ACHN (cell line): ENCODE data around the gene TRIP10.
"Not testable (repeated sequence)": the region's sequence is repeated elsewhere in the genome, so short reads cannot be mapped to it uniquely, and the experiment has no call there.

Experiments
- DNase-seq: peaks from one replicate; pipeline ENCODE4 v3.0.0-alpha.2; 2015
- in situ Hi-C: cut with HindIII; loops from 2 replicates; pipeline ENCODE4 v1.10.0; 2017; ENCODE audit warnings: low sequenced_read_pairs, low pct_ligation_motif_present, low pct_unique_long_range_greater_than_20kb

TRIP10 gene, protein sequence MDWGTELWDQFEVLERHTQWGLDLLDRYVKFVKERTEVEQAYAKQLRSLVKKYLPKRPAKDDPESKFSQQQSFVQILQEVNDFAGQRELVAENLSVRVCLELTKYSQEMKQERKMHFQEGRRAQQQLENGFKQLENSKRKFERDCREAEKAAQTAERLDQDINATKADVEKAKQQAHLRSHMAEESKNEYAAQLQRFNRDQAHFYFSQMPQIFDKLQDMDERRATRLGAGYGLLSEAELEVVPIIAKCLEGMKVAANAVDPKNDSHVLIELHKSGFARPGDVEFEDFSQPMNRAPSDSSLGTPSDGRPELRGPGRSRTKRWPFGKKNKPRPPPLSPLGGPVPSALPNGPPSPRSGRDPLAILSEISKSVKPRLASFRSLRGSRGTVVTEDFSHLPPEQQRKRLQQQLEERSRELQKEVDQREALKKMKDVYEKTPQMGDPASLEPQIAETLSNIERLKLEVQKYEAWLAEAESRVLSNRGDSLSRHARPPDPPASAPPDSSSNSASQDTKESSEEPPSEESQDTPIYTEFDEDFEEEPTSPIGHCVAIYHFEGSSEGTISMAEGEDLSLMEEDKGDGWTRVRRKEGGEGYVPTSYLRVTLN

DNA sequence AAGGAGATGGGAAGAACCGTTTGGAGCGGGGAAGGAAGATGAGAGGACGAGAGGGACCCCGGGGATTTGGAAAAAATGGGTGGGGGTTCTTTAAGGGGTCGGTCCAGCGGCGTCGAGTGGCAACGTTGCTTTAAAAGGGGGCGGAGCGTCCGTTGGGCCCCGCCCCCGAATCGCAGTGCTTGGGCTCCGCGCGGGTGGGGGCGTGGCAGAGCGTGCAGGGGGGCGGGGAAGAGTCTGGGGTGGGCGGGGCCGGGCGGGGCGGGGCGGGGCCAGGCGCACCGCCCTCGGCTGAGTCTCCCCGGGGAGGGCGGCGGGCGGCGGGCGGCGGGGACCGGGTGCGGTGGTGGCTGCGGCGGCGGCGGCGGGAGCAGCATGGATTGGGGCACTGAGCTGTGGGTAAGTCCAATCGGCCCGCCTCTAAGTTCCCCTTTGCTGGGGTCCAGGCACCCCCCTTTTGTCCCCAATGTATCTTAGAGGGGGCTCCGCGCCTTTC lies at the start of gene TRIP10:
TSS of gene TRIP10 (plus strand) at position 291 of the 493 bp plus-strand sequence. CDS start at position 373, 82 bp downstream.
- DNase-seq = peak; percentile 75
- in situ Hi-C loops = no loop called here

- no peak for DNase-seq
- in situ Hi-C loops = no loop called here
Measured at GRCh38 chr19:6690160-6690885, 49.2 kb upstream of the TRIP10 start.

GRCh38 chr19:6691342-6691741 lies 48.1 kb upstream of the TRIP10 start:
- no peak for DNase-seq
- in situ Hi-C loops = no loop called here

GRCh38 chr19:6692027-6692426 lies 47.5 kb upstream of the TRIP10 start:
- in situ Hi-C loops = no loop called here
- DNase-seq = no peak

- in situ Hi-C loops = no loop called here
- no peak for DNase-seq
Measured at GRCh38 chr19:6693056-6693471, 46.4 kb upstream of the TRIP10 start.

- in situ Hi-C loops = no loop called here
- no peak for DNase-seq
Measured at GRCh38 chr19:6693681-6694080, 45.8 kb upstream of the TRIP10 start.

DNA sequence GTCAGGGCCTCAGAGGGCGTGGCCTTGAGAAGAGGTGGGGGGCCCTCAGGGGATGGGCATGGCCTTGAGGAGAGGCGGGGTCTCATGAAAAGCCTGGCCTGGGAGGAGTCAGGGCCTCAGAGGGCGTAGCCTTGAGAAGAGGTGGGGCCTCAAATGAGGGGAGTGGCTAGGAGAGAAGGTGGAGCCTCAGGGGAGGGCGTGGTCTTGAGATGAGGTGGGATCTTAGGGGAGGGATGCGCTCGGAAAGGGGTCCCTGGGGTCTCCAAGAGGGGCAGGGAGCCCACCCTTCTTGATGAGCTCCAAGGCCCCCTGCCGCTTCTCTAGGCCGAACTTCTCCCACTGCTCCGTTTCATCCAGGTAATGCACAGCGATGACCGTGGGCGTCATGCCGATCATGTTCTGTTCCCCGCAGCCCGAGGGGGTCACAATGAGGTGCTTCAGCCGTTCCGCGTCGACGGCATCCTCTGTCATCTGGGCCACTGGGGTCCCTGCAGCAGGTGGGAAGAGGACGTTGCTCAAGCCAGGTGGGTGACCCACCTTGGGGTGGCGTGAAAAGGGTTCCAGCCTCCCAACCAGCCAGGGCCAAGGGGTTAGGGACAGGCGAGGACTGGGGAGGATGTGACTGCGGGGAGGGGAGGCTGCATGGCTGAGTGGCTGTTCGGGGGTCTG lies 45.2 kb upstream of the TRIP10 start:
- in situ Hi-C loops = no loop called here
- DNase-seq = no peak

DNA sequence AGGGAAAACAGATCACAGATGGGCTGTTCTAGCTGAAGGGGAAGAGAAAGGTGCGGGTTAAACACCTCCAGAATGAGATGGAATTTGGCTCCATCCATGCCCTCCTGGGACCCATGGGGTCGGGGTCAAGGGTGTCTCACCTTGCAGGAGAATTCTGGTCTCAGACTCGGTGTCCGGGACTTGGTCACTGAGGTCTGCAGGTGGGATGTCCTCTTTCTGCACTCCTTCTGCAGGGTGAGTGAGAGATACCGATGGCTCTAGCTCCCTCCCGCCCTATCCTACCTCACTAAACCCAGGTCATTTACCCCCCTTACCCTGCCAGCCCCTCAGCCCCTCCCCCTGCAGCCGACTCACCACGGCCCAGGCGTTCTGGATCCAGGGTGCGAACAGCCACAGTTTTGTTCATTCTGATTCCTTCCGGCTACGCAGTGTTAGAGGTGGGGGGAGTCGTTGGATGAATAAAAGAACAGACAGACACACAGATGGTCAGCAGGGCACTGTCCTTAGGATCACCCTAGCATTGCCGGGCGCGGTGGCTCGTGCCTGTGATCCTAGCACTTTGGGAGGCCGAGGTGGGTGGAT lies 43.1 kb upstream of the TRIP10 start:
- no peak for DNase-seq
- in situ Hi-C loops = no loop called here

- in situ Hi-C loops = no loop called here
- DNase-seq = no peak
Measured at GRCh38 chr19:6697291-6697690, 42.2 kb upstream of the TRIP10 start.

GRCh38 chr19:6699935-6700334 lies 39.5 kb upstream of the TRIP10 start:
- in situ Hi-C loops = no loop called here
- no peak for DNase-seq

DNA sequence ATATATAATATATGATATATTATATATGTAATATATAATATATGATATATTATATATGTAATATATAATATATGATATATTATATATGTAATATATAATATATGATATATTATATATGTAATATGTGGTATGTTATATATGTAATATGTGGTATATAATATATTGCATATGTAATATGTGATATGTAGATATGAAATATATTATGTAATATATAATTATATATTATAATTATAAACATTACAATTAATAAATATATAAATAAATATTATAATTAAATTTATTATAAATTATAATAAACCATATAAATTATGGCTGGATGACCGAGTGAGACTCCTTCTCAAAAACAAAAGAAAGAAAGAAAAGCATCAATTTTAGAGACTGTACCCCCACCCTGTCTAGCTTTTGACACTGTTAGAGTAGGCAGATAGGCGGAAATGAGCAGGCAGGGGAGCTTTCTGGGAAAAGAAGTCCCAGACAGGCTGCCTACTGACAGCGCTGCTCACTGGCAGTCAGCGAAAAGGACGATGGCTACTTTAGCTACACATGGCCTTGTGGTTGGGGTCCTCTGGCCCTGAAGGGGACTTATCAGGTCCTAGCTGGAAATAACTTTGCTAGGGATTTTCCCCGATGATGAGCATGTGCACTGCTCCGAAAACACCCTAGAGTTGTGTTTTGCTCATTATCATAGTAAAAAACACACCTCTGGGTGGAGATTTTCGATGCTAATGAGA lies 38.7 kb upstream of the TRIP10 start:
- in situ Hi-C loops = no loop called here
- DNase-seq = no peak

DNA sequence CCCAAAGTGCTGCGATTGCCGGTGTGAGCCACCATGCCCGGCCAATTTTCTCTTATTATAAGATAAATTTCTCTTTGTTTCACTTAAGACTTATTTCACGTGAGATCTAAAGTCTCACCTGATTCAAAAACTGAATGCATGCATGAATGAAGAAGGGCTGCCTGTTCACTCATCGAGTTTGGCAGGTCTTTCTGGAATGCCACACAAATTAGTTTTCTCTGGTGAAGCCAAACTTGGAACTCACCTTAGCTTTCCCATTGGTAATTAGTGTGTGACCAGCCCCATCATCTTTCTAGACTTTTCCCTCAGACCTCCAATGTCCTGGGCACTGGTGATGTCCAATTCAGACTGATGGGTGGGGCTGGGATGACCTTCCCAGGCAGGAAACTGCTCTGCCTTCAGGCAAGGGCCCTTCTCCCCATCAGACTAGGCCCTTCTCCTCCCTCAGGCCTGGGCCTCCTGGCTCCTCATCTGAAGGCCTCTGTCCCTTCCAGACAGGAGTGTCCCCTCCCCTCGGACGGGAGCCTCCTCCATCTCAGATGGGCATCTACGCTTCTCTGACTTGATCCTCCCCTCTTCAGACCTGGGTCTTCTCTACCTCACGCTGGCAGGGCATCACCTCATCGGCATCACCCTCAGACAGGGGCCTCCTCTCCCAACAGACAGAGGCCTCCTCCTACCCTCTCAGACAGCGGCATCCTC lies 33.4 kb upstream of the TRIP10 start:
- no peak for DNase-seq
- in situ Hi-C loops = no loop called here

GRCh38 chr19:6706633-6706958 lies 32.9 kb upstream of the TRIP10 start:
- in situ Hi-C loops = no loop called here
- no peak for DNase-seq

DNA sequence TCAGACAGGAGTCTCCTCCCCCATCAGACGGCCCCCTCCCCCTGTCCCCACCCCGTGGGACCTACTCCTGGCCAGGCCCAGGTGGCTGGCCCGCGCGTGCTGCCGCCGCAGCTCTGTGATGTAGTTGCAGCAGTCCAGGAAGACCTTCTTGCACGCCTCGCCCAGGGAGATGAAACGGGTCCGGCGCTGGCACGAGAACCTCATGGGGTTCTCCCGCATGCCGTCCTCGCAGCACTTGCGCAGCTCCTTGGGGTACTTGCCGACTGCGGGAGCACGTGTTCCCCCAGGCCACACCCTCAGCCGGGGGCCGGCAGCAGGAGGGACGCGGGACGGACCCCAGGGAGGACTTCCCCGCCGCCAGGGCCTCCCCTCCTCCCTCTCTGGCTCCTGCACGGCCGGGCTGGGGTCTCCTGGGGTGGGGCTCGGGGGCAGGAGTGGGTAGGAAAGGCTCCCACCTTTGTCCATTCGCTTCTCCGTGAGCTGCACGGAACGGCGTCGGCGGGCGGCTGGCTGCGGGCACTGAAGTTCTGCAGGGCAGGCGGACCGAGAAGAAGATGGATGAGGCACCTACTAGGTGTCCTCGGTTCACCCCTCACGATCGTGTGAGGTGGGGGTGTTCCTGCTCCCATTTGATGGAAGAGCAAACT lies 32.3 kb upstream of the TRIP10 start:
- no peak for DNase-seq
- in situ Hi-C loops = no loop called here

DNA sequence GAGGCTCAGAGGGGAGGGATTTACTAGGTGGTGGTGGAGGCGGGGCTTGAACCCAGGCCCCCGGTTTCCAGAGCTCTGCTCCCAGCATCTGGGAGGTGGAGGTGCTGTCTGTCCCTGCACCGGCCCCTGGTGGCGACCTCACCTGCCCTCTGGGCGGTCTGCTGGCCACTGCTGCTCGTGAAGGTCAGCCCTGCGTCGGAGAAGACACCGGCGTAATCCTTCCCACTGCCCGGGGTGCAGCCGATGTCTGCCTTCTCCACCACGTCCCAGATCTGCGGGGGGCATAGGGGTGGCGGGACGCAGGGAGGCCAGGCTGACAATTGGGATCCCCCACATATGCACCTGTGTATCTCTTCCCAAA lies 31.8 kb upstream of the TRIP10 start:
- in situ Hi-C loops = no loop called here

DNA sequence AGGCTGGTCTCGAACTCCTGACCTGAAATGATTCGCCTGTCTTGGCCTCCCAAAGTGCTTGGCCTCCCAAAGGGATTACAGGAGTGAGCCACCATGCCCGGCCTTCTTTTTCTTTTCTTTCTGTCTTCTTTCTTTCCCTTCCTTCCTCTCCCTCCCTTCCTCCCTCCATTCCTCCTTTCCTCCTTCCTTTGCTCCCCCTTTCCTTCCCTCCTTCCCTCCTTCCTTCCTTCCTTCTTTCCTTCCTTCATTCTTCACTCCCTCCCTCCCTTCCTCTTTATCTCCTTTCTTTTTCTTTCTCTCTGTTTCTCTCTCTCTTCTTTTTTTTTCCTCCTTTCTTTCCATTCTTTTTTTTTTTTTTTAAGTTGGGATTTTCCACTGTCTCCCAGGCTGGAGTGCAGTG lies 31.1 kb upstream of the TRIP10 start:
- in situ Hi-C loops = no loop called here
- no peak for DNase-seq

More for the DNA sequence above, 31.8 kb upstream of the TRIP10 start:
- DNase-seq = no peak

DNA sequence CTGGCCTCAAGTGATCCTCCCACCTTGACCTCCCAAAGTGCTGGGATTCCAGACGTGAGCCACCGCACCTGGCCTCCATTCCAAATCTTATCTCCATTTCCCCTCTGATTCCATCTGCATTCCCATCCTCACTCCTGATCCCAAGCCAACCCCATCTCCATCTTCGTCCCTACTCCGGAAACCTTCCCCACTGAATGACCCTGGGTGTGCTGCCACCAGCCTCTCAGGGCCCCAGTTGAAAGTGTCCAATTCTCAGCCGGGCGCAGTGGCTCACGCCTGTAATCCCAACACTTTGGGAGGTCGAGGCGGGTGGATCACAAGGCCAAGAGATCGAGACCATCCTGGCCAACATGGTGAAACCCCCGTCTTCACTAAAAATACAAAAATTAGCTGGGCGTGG lies 30.6 kb upstream of the TRIP10 start:
- in situ Hi-C loops, DNase-seq: not testable (repeated sequence)
